Muscle layer of duodenum (tissue), 2 donors: ENCODE measurements around the gene TTF1.

ENCODE experiments used
- H3K27ac ChIP-seq: one replicate; pipeline ENCODE4 v1.7.0; 2013; ENCODE audit warnings: mild to moderate bottlenecking, low read length
- H3K27me3 ChIP-seq: one replicate; pipeline ENCODE4 v1.7.0; 2013; ENCODE audit warnings: low read depth, mild to moderate bottlenecking, control low read depth, low read length
- H3K36me3 ChIP-seq, 2 donors: one replicate each; pipeline ENCODE4 v1.7.0; 2013; ENCODE audit warnings: low read length in 2 of 2, control low read depth in 1 of 2, mild to moderate bottlenecking in 1 of 2; ENCODE audit not compliant: insufficient read depth in 2 of 2, control insufficient read depth in 1 of 2
- H3K4me1 ChIP-seq, 2 donors: one replicate each; pipeline ENCODE4 v1.7.0; 2013; ENCODE audit warnings: low read length in 2 of 2, mild to moderate bottlenecking in 2 of 2, control low read depth in 1 of 2, moderate library complexity in 1 of 2; ENCODE audit not compliant: insufficient read depth in 2 of 2, control insufficient read depth in 1 of 2
- H3K4me3 ChIP-seq, 2 donors: one replicate each; pipeline ENCODE4 v1.7.0; 2013; ENCODE audit warnings: low read length in 2 of 2, low read depth in 1 of 2, mild to moderate bottlenecking in 1 of 2
- H3K9me3 ChIP-seq, 2 donors: one replicate each; pipeline ENCODE4 v1.7.0; 2013; ENCODE audit warnings: low read length in 2 of 2, control low read depth in 1 of 2, mild to moderate bottlenecking in 1 of 2; ENCODE audit not compliant: control insufficient read depth in 1 of 2
- donor health status: healthy.

Gene TTF1

GRCh38 chr9:132364068-132364467 is 42.6 kb downstream of the TTF1 start:
- Histone ChIP-seq H3K4me3 (no peak overlapping the region), H3K4me1 (no peaks in the 10 kb centered on the region), H3K9me3 (no peaks in the 10 kb centered on the region), H3K36me3 (no peaks in the 10 kb centered on the region), H3K27me3 (no peaks in the 10 kb centered on the region), H3K27ac (no peak overlapping the region)

- H3K4me1 ChIP-seq: peaks cover 12 to 13% of the 10 kb centered on the region in 2 donors
- H3K27ac ChIP-seq: no peak overlapping the region
- H3K36me3 ChIP-seq: peaks cover 7 to 8% of the 10 kb centered on the region in 2 donors
- H3K4me3 ChIP-seq: no peak overlapping the region
- H3K9me3 ChIP-seq: no peaks in the 10 kb centered on the region
- H3K27me3 ChIP-seq: no peaks in the 10 kb centered on the region
These were observed 48.9 kb downstream of the TTF1 start for GRCh38 chr9:132357764-132358163.

GRCh38 chr9:132356324-132356924 is 50.2 kb downstream of the TTF1 start:
- Histone ChIP-seq H3K27ac (no peak overlapping the region), H3K36me3 (peaks cover 18 to 19% of the 10 kb centered on the region in 2 donors), H3K27me3 (no peaks in the 10 kb centered on the region), H3K9me3 (no peaks in the 10 kb centered on the region), H3K4me1 (peaks cover 14 to 26% of the 10 kb centered on the region in 2 donors), H3K4me3 (no peak overlapping the region)

- peak within 1 kb of the TSS; percentile 88 for H3K27ac ChIP-seq
- peaks cover 14 to 35% of the 10 kb centered on the region in 2 donors for H3K4me1 ChIP-seq
- H3K27me3 ChIP-seq: no peaks in the 10 kb centered on the region
- no peaks in the 10 kb centered on the region for H3K9me3 ChIP-seq
- peak within 1 kb of the TSS; percentile 81 to 90 for H3K4me3 ChIP-seq
- peaks cover 20 to 22% of the 10 kb centered on the region in 2 donors for H3K36me3 ChIP-seq
These were observed 51.8 kb downstream of the TTF1 start, which contains the start of gene SETX for GRCh38 chr9:132354637-132355355. TSS of gene SETX (minus strand) at chr9:132354986. CDS start at chr9:132349428, 5,558 bp downstream.

- Histone ChIP-seq H3K27me3 (no peaks in the 10 kb centered on the region), H3K36me3 (peaks cover 44 to 48% of the 10 kb centered on the region in 2 donors), H3K9me3 (no peaks in the 10 kb centered on the region), H3K27ac (no peak overlapping the region), H3K4me3 (peak overlapping the region; percentile 36 to 54), H3K4me1 (peaks cover 14 to 35% of the 10 kb centered on the region in 2 donors)
These were observed 55.1 kb downstream of the TTF1 start for GRCh38 chr9:132351404-132352045.

GRCh38 chr9:132350861-132351315 is 55.8 kb downstream of the TTF1 start:
- Histone ChIP-seq H3K27me3 (no peaks in the 10 kb centered on the region), H3K36me3 (peaks cover 51 to 54% of the 10 kb centered on the region in 2 donors), H3K27ac (peak overlapping the region; percentile 46), H3K4me1 (peaks cover 14 to 35% of the 10 kb centered on the region in 2 donors), H3K4me3 (peak overlapping the region; percentile 36 to 54), H3K9me3 (no peaks in the 10 kb centered on the region)

- peaks cover 70 to 71% of the 10 kb centered on the region in 2 donors for H3K36me3 ChIP-seq
These were observed 58.0 kb downstream of the TTF1 start for GRCh38 chr9:132348676-132349075.

GRCh38 chr9:132346177-132346576 is 60.5 kb downstream of the TTF1 start:
- no peak overlapping the region for H3K4me3 ChIP-seq
- H3K4me1 ChIP-seq: peaks cover 0 to 6% of the 10 kb centered on the region in 2 donors
- H3K9me3 ChIP-seq: no peaks in the 10 kb centered on the region
- no peak overlapping the region for H3K27ac ChIP-seq
- peaks cover 73% of the 10 kb centered on the region in 2 donors for H3K36me3 ChIP-seq
- H3K27me3 ChIP-seq: no peaks in the 10 kb centered on the region

More at GRCh38 chr9:132348676-132349075, 58.0 kb downstream of the TTF1 start:
- H3K4me3 ChIP-seq: no peak overlapping the region
- no peaks in the 10 kb centered on the region for H3K27me3 ChIP-seq
- no peaks in the 10 kb centered on the region for H3K9me3 ChIP-seq
- H3K4me1 ChIP-seq: peaks cover 11 to 31% of the 10 kb centered on the region in 2 donors
- H3K27ac ChIP-seq: no peak overlapping the region

- Histone ChIP-seq H3K9me3 (no peaks in the 10 kb centered on the region), H3K27me3 (no peaks in the 10 kb centered on the region), H3K4me1 (no peaks in the 10 kb centered on the region), H3K4me3 (no peak overlapping the region), H3K27ac (no peak overlapping the region), H3K36me3 (peaks cover 69 to 83% of the 10 kb centered on the region in 2 donors)
These were observed 65.3 kb downstream of the TTF1 start for GRCh38 chr9:132341177-132341840.

GRCh38 chr9:132334364-132334763 is 72.3 kb downstream of the TTF1 start:
- no peaks in the 10 kb centered on the region for H3K9me3 ChIP-seq
- H3K27ac ChIP-seq: no peak overlapping the region
- H3K27me3 ChIP-seq: no peaks in the 10 kb centered on the region
- peaks cover 68 to 82% of the 10 kb centered on the region in 2 donors for H3K36me3 ChIP-seq
- no peak overlapping the region for H3K4me3 ChIP-seq
- no peaks in the 10 kb centered on the region for H3K4me1 ChIP-seq

- Histone ChIP-seq H3K27ac (no peak overlapping the region), H3K9me3 (no peaks in the 10 kb centered on the region), H3K27me3 (no peaks in the 10 kb centered on the region), H3K36me3 (peaks cover 71 to 82% of the 10 kb centered on the region in 2 donors), H3K4me1 (no peaks in the 10 kb centered on the region), H3K4me3 (no peak overlapping the region)
These were observed 73.1 kb downstream of the TTF1 start for GRCh38 chr9:132333556-132333955.
